RWPE1 (cell line): ENCODE results near the gene IL17F.
A peak's percentile ranks its signal among the peaks of the same experiment; 100 is the strongest.

Experiments
- CTCF ChIA-PET: fragments of 350-600 bp; sonication (Branson Sonifier 250); formaldehyde crosslinking; extraction: SDS; loops from one replicate; lab custom pipeline; 2021; lab: Yijun Ruan, JAX
- POLR2A ChIA-PET: fragments of 400-600 bp; formaldehyde crosslinking; extraction: SDS; loops from one replicate; lab custom pipeline; 2020; ENCODE audit warnings: antibody characterized with exemption; ENCODE audit not compliant: low non-redundant PET; lab: Yijun Ruan, JAX
- DNase-seq: peaks from one replicate; pipeline ENCODE4 v3.0.0; 2012; ENCODE audit warnings: low spot score
- H3K27ac ChIP-seq: fragments of 450-650 bp; 2 replicates; pipeline ENCODE4 v1.5.1; 2017
- CTCF ChIP-seq: fragments of 450-650 bp; conservative IDR thresholded peaks from 2 replicates; pipeline ENCODE4 v1.5.1; 2017; ENCODE audit warnings: low read depth, mild to moderate bottlenecking

Gene IL17F

GRCh38 chr6:52244400-52244799, at the start of gene IL17F:
Gene IL17F, minus strand, starts transcription at chr6:52244500. Its CDS starts 71 bp downstream, at chr6:52244429.
- no peak within 1 kb of the TSS for H3K27ac ChIP-seq
- ChIA-PET POLR2A (no interaction called here), CTCF (no interaction called here)
- DNase-seq = no peak
- TF ChIP-seq CTCF = no peak

GRCh38 chr6:52293067-52293466, 48.8 kb upstream of the IL17F start:
- H3K27ac ChIP-seq = no peak overlapping the region
- POLR2A ChIA-PET = no interaction called here
- TF ChIP-seq CTCF = no peak
- DNase-seq = no peak
- CTCF ChIA-PET = interaction anchor here (0.8 to 1.2 kb wide), 2 partner anchors 100 to 107 kb away, joined by 4 to 5 read pairs; no protein-coding TSS in a partner anchor

- ChIA-PET POLR2A (no interaction called here), CTCF (interaction anchor here (0.6 kb wide), 1 partner anchor 115 kb away, joined by 4 read pairs; no protein-coding TSS in a partner anchor)
- DNase-seq = no peak
- no peak for TF ChIP-seq CTCF
- H3K27ac ChIP-seq = no peak overlapping the region
Measured at GRCh38 chr6:52288841-52289240, 44.5 kb upstream of the IL17F start.

GRCh38 chr6:52288216-52288615, 43.9 kb upstream of the IL17F start:
- CTCF ChIA-PET = no interaction called here
- no peak for TF ChIP-seq CTCF
- no peak overlapping the region for H3K27ac ChIP-seq
- POLR2A ChIA-PET = no interaction called here
- DNase-seq = no peak

- DNase-seq = peak; percentile 55
- POLR2A ChIA-PET = no interaction called here
- H3K27ac ChIP-seq = no peak overlapping the region
- TF ChIP-seq CTCF = peak; percentile 68
- CTCF ChIA-PET = interaction anchor here (0.6 to 1.0 kb wide), 5 partner anchors 13 to 121 kb away, joined by 3 to 4 read pairs (median 3); no protein-coding TSS in a partner anchor
Measured at GRCh38 chr6:52286798-52287432, 42.6 kb upstream of the IL17F start.

- no peak for DNase-seq
- CTCF ChIA-PET = interaction anchor here (0.7 to 1.2 kb wide), 4 partner anchors 14 to 122 kb away, joined by 3 to 8 read pairs (median 4); no protein-coding TSS in a partner anchor
- peak; percentile 15; the same call in 1 of the 2 replicates for TF ChIP-seq CTCF
- POLR2A ChIA-PET = interaction anchor here (0.7 to 0.8 kb wide), 2 partner anchors 67 to 77 kb away, joined by 3 to 4 read pairs; partner anchors contain the start of gene PAQR8
- H3K27ac ChIP-seq = peak overlapping the region; percentile 86
Measured at GRCh38 chr6:52285177-52286068, 41.1 kb upstream of the IL17F start.
